Calu3 (cell line): ENCODE data around the gene ZNF90. TPM values are rescaled to one million over a fixed set of nuclear protein-coding genes. Genes with fewer than 3 reads are reported as not detected.

Experiments
- BruUV-seq: library from RNA; stranded (reverse); fragments of 400-500 nt; replicated peaks from 2 replicates; lab custom pipeline; 2021; lab: Mats Ljungman, UMichigan
- CTCF ChIA-PET: fragments of 300-600 bp; sonication (Branson Sonifier 250); formaldehyde crosslinking; loops from one replicate; lab custom pipeline; 2022; ENCODE audit warnings: antibody characterized with exemption; lab: Charles Lee
- DNase-seq: peaks from one replicate; pipeline ENCODE4 v3.0.0; 2022
- H3K27ac Mint-ChIP-seq: one replicate; pipeline ENCODE4 v1.8.0; 2022; ENCODE audit warnings: mixed read lengths; ENCODE audit not compliant: unreplicated experiment
- H3K27me3 Mint-ChIP-seq: one replicate; pipeline ENCODE4 v1.8.0; 2022; ENCODE audit warnings: mixed read lengths; ENCODE audit not compliant: unreplicated experiment
- H3K36me3 Mint-ChIP-seq: one replicate; pipeline ENCODE4 v1.8.0; 2022; ENCODE audit warnings: mild to moderate bottlenecking, moderate library complexity, mixed read lengths; ENCODE audit not compliant: insufficient read depth, unreplicated experiment
- H3K4me1 Mint-ChIP-seq: one replicate; pipeline ENCODE4 v1.8.0; 2022; ENCODE audit warnings: mild to moderate bottlenecking, low read depth, mixed read lengths; ENCODE audit not compliant: unreplicated experiment
- H3K4me3 Mint-ChIP-seq: one replicate; pipeline ENCODE4 v1.8.0; 2022; ENCODE audit warnings: mild to moderate bottlenecking, low read depth, moderate library complexity, mixed read lengths; ENCODE audit not compliant: unreplicated experiment
- H3K9me3 Mint-ChIP-seq: one replicate; pipeline ENCODE4 v1.8.0; 2022; ENCODE audit warnings: low read depth, mixed read lengths; ENCODE audit not compliant: unreplicated experiment
- CTCF ChIP-seq: fragments of 200-600 bp; IDR thresholded peaks from one replicate; pipeline ENCODE4 v1.8.0; 2022; ENCODE audit warnings: antibody characterized with exemption; ENCODE audit not compliant: unreplicated experiment
- intact Hi-C: fragments of 100-400 bp; cut with micrococcal nuclease; formaldehyde crosslinking; loops from one replicate; pipeline ENCODE4 v1.10.0; 2022; ENCODE audit not compliant: unreplicated experiment
- total RNA-seq: library from RNA; stranded (reverse); gene quantifications from 2 replicates; pipeline ENCODE4 v1.2.3, GENCODE V29; 2022

The ZNF90 gene
- total RNA-seq, 1 experiment from 2014 or later, result 5.3 TPM

- Mint-ChIP-seq H3K4me3 (no peak overlapping the region), H3K4me1 (no peaks in the 10 kb centered on the region), H3K36me3 (no peaks in the 10 kb centered on the region), H3K9me3 (peaks cover 12% of the 10 kb centered on the region), H3K27ac (no peak overlapping the region), H3K27me3 (no peaks in the 10 kb centered on the region)
- no TSS peak for BruUV-seq
- intact Hi-C loops, result no loop called here
- CTCF ChIA-PET, result no interaction called here
- DNase-seq, result no peak
- no peak for TF ChIP-seq CTCF
These were observed 86.7 kb downstream of the ZNF90 start for GRCh38 chr19:20164456-20164855.

- TF ChIP-seq CTCF, result no peak
- DNase-seq, result no peak
- Mint-ChIP-seq H3K4me1 (no peaks in the 10 kb centered on the region), H3K36me3 (no peaks in the 10 kb centered on the region), H3K4me3 (no peak overlapping the region), H3K27me3 (no peaks in the 10 kb centered on the region), H3K9me3 (peaks cover 12% of the 10 kb centered on the region), H3K27ac (no peak overlapping the region)
- BruUV-seq, result no TSS peak
- intact Hi-C loops, result no loop called here
- CTCF ChIA-PET, result no interaction called here
These were observed 88.3 kb downstream of the ZNF90 start for GRCh38 chr19:20165971-20166592.

GRCh38 chr19:20167020-20167644 lies 89.3 kb downstream of the ZNF90 start, which contains the start of gene ZNF486:
Gene ZNF486, plus strand, starts transcription at chr19:20167214. Its CDS starts 117 bp downstream, at chr19:20167331.
- H3K36me3 Mint-ChIP-seq, result no peaks in the 10 kb centered on the region
- CTCF ChIA-PET, result no interaction called here
- no peak within 1 kb of the TSS for H3K4me3 Mint-ChIP-seq
- H3K27ac Mint-ChIP-seq, result no peak within 1 kb of the TSS
- no peaks in the 10 kb centered on the region for H3K4me1 Mint-ChIP-seq
- intact Hi-C loops, result no loop called here
- BruUV-seq, result no TSS peak
- H3K27me3 Mint-ChIP-seq, result no peaks in the 10 kb centered on the region
- H3K9me3 Mint-ChIP-seq, result peaks cover 13% of the 10 kb centered on the region
- no peak for TF ChIP-seq CTCF
- DNase-seq, result no peak

GRCh38 chr19:20167651-20168122 lies 89.9 kb downstream of the ZNF90 start:
- CTCF ChIA-PET, result interaction anchor here (0.6 kb wide), 1 partner anchor 1956 kb away, joined by 6 read pairs; no protein-coding TSS in a partner anchor
- TF ChIP-seq CTCF, result no peak
- H3K4me1 Mint-ChIP-seq, result no peaks in the 10 kb centered on the region
- no peaks in the 10 kb centered on the region for H3K27me3 Mint-ChIP-seq
- no peak overlapping the region for H3K4me3 Mint-ChIP-seq
- BruUV-seq, result no TSS peak
- intact Hi-C loops, result no loop called here
- no peak overlapping the region for H3K27ac Mint-ChIP-seq
- DNase-seq, result no peak
- no peaks in the 10 kb centered on the region for H3K36me3 Mint-ChIP-seq
- H3K9me3 Mint-ChIP-seq, result peaks cover 10% of the 10 kb centered on the region

Other genes with a start within 250 kb of the ZNF90 start
- gene ZNF253, start 212.1 kb upstream of the ZNF90 start, total RNA-seq, result 5.0 and 6.6 TPM in 2 replicates
- 6.5 and 6.9 TPM in 2 replicates for gene ZNF93, start 177.1 kb upstream of the ZNF90 start, total RNA-seq
- gene ZNF682, start 38.5 kb upstream of the ZNF90 start, total RNA-seq, result 3.1 and 3.5 TPM in 2 replicates
- 0.91 TPM in 1 of 2 replicates, not detected in the other for gene ZNF486, start 89.2 kb downstream of the ZNF90 start, total RNA-seq